Stimulated activated CD4-positive, alpha-beta T cell treated with anti-CD3 and anti-CD28 coated beads, Interleukin-1b, Interleukin-23, amount 100 ng/mL, for 4 hours (primary cell): ENCODE measurements around the gene RAP2A.

ENCODE experiments used
- DNase-seq, 2 donors: peaks; one replicate each; pipeline ENCODE4 v3.0.0-alpha.2; 2020; ENCODE audit warnings: low read depth in 2 of 2

RAP2A gene

DNA sequence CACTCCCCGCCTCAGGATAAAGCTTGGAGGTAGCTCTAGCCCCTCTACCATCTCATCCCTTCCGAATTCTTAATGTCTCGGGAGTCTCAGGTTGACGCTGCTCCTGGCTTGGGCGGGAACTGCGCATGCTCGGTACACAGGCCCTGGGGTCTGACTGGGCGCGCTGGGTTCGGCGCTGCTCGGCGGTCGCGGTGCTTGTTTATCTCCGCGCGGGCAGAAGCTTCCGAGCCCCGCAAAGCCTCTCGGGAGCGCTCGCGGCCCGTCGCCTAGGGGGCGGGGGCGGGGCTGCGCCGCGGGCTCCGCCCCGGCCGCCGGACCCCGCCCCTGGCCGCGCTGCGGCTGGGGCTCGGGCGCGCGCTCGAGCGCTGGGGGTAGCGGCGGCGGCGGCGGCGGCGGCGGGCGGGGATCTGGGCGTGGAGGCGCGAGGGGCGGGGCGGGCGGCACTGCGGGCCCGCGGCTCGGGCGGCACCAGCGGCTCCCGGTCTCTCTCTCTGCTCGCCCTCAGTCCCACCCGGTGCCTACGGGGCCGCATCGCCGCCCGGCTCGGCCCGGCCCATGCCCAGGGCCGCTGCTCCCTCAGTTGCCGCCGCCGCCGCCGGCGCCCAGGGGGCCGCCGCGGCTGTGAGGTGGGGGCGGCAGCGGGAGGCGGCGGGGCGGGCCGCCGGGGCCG lies at the start of gene RAP2A:
Gene RAP2A, plus strand, starts transcription at position 443 of the 670 bp plus-strand sequence. CDS start 302 bp downstream, outside the sequence.
- DNase-seq, result peak; percentile 80 to 82

GRCh38 chr13:97384371-97384770 lies 49.6 kb upstream of the RAP2A start:
- no peak for DNase-seq

- no peak for DNase-seq
Measured at GRCh38 chr13:97385146-97385545, 48.8 kb upstream of the RAP2A start.

DNA sequence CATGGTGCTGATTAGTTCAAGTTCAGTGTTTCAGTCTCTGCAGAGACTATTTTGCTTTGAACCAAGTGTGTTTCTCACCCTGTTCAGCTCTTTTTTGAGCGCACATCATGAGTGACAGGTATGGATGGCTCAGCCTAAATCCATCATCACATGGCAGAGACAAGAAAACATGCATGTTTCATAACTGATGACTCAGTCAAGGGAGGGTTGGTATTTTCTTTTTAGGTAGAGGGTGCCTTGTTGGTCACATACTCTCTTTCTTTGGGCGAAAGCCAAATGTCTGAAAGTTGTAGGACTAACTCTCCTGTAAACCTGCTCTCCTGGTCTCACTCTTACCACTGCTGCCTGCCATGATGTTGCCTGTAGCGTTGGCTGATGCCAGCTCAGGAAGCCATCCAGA lies 48.1 kb upstream of the RAP2A start:
- no peak for DNase-seq

- no peak for DNase-seq
Measured at GRCh38 chr13:97386801-97387484, 47.0 kb upstream of the RAP2A start.

DNA sequence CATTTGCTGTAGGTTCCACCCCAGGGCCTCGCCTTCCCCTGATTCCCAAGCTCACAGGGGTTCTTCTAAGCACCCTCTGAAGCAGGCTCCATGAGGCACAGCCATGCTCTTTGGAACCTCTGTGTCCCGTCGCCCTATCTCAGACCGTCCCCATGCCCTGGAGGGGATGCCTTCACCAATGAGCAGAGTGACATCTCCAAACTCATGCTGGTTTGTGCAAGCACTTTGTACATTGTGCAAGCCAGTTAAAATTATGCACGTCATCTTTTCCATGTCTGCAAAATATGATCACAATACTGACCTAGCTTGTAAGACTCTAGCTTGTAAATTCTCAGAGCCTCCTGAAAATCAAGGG lies 46.5 kb upstream of the RAP2A start:
- DNase-seq, result no peak

- no peak for DNase-seq
Measured at GRCh38 chr13:97387890-97388289, 46.1 kb upstream of the RAP2A start.

DNA sequence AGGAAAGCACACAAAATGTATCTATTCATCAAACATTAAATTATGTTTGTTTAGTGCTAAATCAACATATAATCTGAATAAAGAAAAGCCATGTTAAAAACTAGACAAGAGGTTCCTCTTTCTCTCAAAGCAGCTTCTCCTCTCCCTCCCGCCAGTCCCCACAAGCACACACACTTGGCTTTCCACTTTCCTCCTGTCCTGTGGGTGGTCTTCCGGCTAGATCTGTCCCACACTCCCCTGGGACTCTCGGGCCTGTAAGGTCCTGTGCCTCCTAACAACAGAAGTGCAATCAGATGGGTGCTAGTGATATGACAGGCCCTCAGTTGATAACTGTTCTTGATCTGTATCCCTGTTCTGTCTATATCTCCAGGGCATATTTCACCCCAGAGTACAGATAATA lies 45.6 kb upstream of the RAP2A start:
- DNase-seq, result no peak

DNA sequence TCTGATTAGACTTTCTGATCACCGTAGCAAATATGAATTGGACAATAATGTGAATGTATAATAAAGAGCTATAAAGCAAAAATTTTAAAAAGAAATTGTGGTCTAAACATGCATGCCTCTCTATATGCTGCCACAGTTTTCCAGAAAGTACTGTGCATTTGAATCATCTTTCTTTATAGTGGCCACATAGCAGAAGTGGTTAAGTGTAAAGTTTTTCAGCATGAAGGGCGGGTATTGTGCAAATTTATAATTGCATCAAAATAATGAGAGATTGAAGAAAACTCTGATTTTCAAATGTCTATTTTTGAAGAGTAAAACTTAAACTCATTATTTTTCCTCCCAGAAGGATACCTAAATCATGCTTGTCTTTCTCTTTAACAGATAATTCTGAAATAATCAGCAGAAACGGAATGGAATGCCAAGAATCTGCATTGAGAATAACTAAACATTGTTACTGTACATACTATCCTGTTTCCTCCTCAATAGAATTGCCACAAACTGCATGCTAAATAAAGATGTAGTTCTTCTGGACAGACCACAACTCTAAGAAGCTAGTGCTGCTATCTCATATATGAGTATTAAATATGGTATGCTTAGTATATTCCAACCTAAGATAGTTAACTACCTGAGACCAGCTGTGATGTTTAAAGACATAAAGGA lies 42.9 kb upstream of the RAP2A start:
- DNase-seq, result no peak

DNA sequence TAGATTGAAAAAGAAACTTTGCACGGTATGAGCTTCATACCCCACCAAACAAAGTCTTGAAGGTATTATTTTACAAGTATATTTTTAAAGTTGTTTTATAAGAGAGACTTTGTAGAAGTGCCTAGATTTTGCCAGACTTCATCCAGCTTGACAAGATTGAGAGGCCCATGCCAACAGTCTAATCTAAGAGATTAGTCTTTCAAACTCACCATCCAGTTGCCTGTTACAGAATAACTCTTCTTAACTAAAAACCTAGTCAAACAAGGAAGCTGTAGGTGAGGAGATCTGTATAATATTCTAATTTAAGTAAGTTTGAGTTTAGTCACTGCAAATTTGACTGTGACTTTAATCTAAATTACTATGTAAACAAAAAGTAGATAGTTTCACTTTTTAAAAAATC lies 41.9 kb upstream of the RAP2A start:
- no peak for DNase-seq

- DNase-seq, result no peak
Measured at GRCh38 chr13:97394542-97394941, 39.4 kb upstream of the RAP2A start.

- no peak for DNase-seq
Measured at GRCh38 chr13:97395447-97396136, 38.4 kb upstream of the RAP2A start.

DNA sequence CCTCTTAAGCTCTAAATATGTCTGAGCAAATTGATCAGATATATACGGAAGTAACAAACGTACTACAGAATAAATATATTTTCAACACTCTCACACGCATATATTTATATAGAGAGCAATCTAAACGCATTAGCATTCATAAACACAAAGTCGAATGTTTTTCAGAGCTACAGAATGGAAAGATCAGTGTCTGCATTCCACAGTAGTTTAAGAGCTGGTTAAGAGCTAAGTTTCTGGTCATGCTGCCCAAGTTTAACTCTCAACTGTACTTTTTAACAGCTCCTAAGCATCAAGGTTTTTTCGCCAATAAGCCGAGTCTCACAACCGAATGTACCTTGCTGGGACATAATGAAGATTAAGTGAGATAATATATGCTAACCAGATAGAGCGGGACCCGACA lies 36.7 kb upstream of the RAP2A start:
- no peak for DNase-seq

DNA sequence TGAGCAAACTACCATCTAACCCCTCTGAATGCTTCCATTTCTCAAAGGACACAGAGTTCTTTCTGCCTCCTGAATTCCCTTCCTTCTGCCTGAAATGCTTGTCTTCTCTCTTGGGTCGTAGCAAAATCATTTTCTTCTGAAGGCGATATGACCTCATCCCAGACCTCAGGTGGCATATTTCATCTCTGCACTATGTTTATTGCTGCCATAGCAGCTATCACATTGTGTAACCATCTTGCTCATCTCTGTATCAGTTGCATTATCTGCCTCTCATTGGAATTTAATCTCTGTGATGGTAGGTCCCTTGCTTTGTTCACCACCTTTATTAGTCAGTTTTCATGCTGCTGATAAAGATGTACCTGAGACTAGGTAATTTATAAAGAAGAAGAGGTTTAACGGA lies 32.5 kb upstream of the RAP2A start:
- no peak for DNase-seq

GRCh38 chr13:97403893-97404750 lies 29.8 kb upstream of the RAP2A start:
- no peak for DNase-seq

- no peak for DNase-seq
Measured at GRCh38 chr13:97407540-97407939, 26.4 kb upstream of the RAP2A start.

DNA sequence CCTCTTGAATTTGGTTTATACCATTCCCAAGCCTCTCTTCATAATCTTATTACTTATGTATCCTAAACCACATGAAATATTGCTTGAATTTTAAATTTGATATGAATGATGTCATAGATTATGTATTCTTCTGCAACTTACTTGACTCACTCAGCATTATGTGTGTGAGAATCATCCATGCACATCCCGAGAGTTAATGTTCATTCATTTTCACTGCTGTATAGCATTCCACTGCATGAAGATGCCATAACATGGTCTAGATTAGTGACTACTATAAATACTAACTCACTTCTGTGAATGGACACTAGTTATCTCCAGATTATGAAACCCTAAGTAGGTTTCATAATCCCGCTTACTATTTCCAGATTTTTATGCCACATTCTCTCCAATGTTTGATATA lies 25.0 kb upstream of the RAP2A start:
- no peak for DNase-seq

DNA sequence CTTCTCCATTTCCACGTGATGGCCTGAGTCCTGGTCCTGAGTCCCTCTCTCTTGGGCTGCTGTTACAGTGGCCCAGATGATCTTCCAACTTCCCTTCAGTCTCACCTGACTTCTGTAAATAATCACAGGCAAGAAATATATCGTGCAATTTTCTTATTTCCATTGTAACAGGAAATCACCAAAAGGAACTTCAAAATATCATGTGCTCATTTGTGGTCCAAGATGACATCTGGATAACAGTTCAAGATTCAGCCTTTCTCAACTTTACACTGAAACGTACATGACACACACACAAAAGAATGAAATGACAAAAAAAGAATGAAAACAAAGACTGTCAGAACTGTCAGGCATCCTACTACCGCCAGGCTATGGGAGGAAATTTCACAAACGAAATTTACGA lies 22.0 kb upstream of the RAP2A start:
- no peak for DNase-seq

GRCh38 chr13:97413694-97414093 lies 20.3 kb upstream of the RAP2A start:
- DNase-seq, result no peak

GRCh38 chr13:97414392-97414791 lies 19.6 kb upstream of the RAP2A start:
- no peak for DNase-seq

- DNase-seq, result no peak
Measured at GRCh38 chr13:97417698-97418097, 16.3 kb upstream of the RAP2A start.
